GM21723 (cell line): ENCODE data around the gene CBARP.

Experiments used
- ATAC-seq: cut with Tn5 transposase; IDR thresholded peaks from one replicate; pipeline ENCODE4 v1.9.1; 2021; ENCODE audit warnings: mild to moderate bottlenecking, moderate library complexity; ENCODE audit not compliant: unreplicated experiment

CBARP gene

DNA sequence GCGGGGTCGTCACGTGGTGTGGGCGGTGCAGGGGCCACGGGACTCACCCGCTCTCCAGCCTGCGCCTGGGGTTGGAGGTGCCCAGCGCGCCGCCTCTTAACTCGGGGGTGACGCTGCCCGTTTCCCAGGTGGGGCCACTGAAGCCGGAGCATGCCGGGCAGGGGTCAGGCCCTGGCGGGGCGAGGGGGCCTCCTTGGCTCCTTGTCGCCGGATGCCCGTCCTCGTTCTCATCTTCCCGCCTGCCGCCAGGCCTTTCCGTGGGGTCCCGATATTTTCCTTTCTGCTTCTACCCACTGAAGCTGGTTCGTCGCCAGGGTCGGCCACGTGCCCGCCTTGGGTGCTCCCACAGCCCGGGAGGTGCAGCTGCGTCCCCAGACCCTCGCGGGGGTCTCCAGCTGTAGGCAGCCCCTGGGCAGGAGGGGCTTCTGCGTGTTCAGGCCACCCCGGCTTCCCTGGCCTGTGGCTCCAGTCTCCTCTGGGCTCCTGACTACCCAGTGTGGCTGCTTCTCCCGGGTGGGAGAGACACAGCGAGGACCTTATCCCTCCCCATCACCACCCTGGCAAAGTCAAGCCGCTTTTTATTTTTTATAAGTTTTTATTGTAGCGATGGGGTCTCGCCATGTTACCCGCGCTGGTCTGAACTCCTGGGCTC, 38.3 kb upstream of the CBARP start:
- no peak for ATAC-seq

DNA sequence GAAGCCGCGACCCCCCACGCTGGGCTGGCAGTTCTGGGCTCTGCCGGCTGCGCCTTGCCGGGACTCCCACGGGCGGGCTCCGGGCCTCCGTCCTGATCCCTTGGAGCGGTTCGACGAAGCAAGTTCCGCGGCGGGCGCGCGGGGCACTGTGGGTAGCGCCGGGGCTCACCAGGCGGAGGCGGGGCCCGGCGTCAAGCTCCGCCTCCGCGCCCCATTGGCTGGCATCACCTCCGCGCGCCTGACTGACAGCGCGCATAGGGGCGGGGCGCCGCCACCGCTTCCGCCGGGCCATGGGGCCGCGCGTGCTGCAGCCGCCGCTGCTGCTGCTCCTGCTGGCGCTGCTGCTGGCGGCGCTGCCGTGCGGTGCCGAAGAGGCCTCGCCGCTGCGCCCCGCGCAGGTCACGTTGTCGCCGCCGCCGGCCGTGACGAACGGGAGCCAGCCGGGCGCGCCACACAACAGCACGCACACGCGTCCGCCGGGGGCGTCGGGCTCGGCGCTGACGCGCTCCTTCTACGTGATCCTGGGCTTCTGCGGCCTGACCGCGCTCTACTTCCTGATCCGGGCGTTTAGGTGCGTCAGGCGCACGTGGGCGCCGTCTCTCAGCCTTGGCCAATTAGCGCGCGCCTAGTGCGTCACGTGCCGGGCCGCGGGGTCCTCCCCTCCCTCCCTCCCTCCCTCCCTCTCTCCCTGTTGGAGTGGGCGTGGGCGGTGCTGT, 37.6 kb upstream of the CBARP start, which contains the start of gene FAM174C:
TSS of gene FAM174C (plus strand) at position 271 of the 716 bp plus-strand sequence. CDS start at position 291, 20 bp downstream.
- peak; percentile 70 for ATAC-seq

DNA sequence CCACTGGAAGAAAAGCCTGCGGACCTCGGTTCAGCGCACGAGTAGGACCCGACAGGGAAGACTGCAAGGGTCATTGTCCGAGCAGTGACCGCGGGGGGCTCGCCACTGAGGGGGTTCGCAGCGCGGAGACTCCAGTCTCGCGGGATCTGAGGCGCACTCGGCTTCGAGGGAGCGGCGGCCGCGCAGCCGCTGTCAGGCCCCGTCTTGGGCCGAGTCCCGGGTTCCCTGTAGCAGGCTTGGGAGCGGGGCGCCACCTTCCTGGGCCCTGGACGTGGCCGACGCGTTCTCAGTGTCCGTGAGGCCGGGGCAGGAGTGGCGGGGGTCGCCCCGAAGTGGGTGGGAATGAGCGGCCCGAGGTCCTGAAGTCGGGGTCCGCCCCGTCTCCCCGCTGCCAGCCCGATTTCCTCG, 37.1 kb upstream of the CBARP start:
- ATAC-seq: no peak

DNA sequence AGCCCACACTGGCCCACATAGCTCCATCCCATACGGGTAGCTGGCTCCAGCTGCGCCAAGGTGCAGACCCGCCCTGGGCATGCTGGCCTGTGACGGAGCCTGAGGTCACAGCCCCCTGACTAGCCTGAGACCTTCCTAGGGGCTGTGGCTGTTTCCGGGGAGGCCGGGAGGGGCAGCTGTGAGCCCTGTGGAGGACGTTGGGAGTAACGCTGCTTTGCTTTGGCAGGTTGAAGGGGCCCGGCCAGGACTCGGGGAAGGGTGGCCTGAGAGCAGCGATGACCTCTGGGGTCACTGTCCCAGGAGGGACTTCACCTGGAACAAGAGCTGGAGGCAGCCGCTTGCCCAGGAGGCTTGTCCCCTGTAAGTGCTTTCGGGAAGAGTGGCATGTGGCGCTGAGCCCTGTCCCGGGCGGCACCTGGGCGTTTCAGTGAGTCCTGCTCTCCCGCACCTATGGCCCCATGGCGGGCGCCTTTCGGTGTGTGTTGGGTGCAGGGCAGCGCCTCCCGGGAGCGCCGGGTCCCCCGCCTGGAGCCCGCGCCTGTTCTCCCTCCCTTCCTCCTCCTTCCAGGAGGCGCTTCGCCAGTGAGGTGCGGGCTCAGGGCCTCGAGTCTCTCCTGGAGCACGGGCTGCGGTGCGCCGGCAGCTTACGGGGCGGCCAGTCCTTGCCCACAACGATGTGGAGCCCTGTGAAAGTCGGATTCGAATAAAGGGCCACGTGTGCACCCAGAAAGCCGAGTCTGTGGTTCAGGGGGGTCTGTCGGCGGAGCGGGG, 36.5 kb upstream of the CBARP start:
- ATAC-seq: no peak

DNA sequence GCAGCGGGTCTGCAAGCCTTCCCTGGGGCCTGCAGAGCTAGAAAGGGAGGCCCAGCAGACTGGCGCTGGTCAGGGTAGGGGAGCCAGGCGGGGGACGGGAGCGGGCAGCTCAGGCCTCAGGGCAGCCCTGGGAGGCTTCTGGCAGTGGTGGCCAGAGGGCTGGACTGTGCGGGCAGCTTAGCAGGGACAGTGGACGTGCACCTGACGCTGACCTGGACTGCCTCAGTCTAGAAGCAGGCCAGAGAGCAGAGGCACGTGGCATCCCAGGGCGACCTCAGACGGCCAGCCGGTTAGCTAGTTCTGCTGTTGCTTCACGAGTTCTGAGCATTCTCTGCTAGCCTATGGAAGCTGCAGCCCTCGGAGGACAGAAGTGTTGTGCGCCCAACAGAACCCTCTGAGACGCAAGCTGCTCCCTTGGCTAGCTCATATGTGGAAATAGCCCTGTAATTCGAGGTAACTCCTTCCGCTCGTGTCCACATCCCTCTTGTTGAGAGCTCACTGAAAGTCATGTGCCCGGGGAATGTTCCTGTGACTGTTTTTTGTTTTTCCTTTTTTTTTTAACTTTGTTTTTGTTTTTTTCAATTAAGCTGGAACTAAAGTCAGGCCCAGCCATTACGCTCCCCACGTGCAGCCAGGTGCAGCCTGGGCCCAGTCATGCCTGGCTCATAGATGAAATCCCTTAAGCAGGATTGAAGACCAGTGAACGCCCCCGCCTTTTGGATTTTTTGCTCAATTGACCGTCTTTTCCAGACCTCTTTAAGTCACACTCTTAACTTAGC, 35.6 kb upstream of the CBARP start:
- ATAC-seq: no peak

DNA sequence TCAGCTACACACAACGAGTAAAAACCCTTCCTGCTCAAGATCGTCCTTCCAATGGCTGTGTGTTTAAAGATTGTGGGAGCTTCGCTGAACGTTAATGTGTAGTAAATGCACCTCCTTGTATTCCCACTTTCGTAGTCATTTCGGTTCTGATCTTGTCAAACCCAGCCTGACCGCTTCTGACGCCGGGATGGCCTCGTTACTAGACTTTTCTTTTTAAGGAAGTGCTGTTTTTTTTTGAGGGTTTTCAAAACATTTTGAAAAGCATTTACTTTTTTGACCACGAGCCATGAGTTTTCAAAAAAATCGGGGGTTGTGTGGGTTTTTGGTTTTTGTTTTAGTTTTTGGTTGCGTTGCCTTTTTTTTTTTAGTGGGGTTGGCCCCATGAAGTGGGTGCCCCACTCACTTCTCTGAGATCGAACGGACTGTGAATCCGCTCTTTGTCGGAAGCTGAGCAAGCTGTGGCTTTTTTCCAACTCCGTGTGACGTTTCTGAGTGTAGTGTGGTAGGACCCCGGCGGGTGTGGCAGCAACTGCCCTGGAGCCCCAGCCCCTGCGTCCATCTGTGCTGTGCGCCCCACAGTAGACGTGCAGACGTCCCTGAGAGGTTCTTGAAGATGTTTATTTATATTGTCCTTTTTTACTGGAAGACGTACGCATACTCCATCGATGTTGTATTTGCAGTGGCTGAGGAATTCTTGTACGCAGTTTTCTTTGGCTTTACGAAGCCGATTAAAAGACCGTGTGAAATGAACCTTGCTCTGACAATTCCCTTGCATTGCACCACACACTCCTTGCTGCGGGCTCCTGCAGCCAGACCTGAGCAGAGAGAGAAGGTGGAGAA, 34.8 kb upstream of the CBARP start:
- ATAC-seq: no peak

DNA sequence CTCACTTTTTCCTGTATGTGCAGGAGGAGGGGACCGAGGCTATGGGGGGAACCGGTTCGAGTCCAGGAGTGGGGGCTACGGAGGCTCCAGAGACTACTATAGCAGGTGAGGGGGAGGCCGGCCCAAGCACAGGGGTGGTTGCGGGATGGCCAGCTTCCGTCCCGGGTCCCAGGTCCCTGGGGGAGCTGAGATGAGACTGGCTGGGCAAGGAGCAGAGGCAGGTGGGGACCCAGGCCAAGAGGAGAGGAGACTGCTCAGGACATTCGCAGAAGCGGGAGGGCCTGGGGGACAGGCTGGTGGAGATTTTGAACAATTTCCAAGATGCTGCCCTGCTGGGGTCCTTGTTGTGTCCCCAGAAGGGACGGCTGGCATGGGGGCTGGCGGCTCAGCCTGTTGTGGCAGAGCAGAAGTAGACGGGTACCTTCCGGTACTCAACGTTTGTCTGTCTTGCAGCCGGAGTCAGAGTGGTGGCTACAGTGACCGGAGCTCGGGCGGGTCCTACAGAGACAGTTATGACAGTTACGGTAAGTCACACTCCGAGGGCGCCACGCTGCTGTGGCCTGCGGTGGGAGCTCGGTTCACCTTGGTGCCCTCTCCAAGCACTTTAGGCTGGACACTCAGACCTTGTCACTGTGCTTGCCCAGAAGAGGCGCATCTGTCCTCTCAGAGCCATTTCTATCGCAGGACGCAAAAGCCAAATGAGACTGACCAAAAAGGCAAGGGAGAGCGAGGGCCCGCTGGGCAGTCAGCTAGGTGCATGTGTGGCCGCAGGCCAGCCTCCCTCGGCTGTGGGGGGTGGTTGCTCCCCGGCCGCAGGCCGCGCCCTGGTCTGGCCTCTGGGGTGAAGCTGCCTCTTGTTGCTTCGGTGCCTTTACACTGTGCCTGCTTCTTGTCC, 34.0 kb upstream of the CBARP start:
- ATAC-seq: no peak

DNA sequence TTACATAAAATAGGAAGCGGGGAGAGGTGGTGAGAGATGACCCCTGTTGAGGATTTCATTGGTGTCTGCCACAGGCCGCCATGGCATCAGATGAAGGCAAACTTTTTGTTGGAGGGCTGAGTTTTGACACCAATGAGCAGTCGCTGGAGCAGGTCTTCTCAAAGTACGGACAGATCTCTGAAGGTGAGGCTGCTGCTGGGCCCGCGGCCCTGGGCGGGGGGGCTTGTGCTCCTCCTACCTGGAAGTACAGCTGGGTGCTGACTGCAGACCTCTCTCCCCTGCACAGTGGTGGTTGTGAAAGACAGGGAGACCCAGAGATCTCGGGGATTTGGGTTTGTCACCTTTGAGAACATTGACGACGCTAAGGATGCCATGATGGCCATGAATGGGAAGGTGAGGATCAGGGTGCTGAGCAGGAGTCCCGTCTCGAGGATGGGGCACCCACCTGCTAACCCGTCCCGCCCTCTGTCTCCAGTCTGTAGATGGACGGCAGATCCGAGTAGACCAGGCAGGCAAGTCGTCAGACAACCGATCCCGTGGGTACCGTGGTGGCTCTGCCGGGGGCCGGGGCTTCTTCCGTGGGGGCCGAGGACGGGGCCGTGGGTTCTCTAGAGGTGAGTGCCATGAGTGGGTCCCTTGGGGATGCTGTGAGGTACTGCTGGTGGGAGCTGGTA, 33.2 kb upstream of the CBARP start:
- no peak for ATAC-seq

DNA sequence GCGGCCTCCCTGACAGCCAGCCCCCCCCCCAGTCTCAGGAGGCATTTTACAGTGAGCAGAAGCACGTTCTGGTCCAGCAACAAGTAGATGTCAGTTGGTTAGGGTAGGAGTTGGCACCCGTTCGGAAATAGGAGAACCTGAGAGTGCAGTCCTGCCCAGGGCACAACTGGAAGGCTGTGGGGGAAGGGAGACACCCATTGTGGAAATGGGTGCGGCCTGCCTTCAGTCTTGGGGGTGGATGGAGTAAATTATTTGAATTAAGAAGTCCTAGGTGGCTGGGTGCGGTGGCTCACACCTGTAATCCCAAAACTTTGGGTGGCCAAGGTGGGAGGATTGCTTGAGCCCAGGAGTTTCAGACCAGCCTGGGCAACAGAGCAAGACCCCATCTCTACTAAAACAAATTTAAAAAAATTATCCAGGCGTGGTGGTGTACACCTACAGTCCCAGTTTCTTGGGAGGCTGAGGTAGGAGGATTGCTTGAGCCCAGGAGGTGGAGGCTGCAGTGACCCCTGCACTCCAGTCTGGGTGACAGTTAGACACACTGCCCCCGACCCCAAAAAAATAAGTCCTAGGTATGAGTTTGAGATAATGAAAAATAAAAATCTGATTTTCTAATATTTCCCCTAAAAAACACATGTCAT, 32.5 kb upstream of the CBARP start:
- no peak for ATAC-seq

DNA sequence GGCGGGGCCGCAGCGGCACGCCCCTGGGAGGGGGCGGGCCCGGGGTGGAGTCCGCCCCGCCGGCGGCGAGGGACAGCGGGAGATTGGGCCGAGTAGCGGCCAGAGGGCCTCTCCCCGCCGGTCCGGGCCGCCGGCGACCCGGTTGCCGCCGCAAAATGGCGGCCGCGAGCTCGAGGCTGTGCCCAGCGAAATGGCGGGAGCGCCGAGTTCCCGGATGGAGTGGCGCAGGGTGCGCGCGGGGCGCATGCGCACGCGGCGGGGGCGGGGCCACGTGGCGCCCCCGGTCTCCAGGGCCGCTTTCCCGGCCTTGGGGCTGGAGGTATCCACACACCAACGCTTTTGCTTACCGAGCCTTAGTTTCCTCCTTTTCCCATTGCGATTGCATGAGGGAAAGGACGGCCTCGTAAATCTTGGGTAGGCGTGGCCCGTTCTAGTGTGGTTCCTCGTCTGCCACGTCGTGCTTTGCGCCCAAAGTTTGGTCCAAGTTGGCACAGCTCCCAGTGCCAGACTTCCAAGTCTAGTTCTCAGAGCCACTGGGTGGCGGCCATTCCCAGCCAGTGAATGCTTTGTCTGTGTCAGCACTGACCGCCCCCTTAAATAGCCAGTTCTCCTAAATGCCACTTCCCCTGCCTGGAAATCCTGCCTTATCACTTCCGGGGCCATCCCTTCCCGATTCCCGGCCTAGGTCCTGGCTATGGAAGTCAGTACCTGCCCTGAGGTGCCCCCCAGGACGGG, 31.8 kb upstream of the CBARP start:
- ATAC-seq: peak; percentile 22

DNA sequence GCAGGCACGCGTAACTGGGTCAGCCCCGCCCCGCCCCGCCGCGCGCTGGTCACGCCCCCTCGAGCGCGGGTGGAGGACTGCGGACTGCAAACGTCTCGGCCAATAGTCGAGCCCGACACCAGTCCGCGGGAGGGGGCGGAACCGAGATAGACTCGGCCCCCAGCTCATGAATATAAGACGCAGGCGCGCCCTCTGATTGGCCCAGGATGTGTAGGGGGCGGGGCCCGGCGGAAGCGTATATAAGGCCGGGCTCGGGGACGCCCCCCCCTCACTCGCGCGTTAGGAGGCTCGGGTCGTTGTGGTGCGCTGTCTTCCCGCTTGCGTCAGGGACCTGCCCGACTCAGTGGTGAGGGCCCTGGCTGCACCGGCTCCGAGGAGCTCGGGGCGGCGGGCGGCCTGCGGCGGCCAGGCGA, 31.3 kb upstream of the CBARP start, which contains the start of gene CIRBP:
TSS of gene CIRBP (plus strand) at position 268 of the 413 bp plus-strand sequence. CDS start 1,602 bp downstream, outside the sequence.
- ATAC-seq: peak; percentile 45

DNA sequence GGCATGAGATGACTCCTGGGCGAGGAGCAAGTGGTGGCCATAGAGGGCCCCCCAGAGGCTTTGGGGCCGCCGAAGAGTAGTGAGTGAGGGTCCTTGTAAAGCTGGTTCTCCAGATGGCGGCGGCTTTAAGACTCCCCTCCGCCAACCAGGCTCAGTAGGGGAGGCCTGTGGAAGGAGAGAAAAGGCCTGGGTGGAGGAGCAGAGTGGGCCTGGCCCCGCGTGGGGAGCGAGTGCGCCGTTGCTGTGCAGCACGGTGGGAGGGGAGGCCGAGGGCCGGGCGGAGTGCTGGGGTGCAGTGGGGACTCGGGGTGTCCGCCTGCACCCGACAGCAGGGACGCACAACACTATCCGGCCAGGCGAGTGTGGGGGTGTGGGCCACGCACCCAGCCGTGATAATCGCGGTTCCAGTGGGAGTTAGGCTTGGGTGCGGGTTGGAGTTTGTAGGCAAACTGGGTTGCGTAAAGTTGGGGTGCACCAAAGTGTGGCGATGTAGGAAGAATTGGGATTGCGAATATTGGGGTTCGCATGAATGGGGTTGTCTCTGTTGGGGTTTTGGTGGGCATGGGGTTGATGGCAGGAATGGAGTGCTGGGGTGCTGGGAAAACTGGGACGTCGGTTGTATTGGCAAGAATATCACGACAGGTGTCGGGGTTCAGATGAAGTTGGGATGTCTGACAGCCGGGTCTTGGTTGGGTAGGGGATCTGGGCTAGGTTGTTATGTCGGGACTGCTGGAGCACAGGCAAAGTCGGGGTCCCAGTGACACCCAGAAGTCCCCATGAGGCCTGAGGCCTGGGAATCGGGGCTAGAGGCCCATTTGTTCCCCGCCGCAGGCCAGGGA, 30.6 kb upstream of the CBARP start:
- ATAC-seq: no peak

DNA sequence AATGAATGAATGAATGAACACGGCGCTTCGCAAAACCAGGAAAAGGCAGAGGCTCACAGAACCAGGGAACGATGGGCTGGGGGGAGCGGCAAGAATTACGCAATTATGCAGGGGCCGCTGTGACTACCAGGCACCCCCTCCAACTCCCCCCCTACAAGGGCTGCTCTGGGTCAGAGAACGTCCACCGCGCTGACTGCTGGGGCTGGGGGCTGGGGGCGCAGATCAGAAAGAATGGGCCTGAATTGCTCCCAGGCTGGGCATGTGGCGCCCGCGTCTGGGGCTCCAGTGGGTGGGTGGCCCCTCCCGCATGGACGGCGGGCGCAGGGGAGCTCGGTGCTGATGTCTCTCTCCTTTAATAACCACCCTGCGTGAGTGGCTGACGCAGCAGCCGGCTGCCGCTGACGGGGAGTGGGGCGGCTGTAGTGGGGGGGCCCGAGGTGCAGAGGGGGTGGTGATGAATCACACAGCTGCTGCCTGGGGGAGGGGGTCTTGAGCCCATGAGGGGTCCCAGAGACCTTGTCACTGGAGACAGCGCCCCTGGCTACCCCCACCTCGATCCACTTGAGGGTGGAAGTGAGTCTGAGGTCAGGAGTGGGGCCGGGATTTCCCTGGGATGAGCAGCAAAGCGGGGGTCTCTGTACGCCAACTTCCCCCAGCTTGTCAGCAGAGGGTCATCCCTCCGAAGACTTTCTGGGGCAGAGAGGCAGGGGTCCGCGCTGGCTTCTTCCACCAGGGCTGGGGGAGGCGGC, 29.8 kb upstream of the CBARP start:
- no peak for ATAC-seq

DNA sequence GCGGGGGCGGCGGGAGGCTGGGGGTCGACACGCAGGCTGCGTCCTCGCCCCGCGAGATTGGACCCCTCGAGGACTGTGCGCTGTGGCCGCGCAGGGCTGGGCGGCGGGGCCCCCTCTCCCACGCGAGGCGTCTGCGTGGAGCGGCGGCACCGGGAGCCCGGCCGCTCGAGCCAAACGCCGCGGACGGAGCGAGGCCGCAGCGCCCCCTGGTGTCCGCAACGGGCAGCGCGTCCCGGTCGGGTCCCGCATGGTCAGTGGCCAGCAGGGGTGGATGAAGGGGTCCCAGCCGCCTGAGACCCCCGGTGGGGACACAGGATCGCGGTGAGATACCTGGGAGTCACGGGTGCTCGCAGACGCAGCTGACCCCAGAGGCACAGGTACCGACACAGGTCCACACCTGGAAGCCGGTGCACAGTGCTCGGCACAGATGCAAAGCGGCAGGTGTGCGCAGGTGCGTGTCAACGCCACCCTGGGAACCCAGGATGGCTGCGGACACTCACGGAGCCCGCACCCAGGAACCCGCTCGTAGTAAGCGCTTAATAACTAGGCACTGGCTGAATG, 29.2 kb upstream of the CBARP start:
- peak; percentile 18 for ATAC-seq
